Astrocyte (in vitro differentiated cells and primary cell): ENCODE data around the gene RPS6KA4.

Experiments
- CTCF ChIP-seq: IDR thresholded peaks from 2 replicates; pipeline ENCODE4 v1.5.1; 2011; ENCODE audit warnings: low read depth, mild to moderate bottlenecking, inconsistent platforms, low read length, moderate library complexity; ENCODE audit not compliant: insufficient read depth
- EZH2 ChIP-seq: IDR thresholded peaks from 2 replicates; pipeline ENCODE4 v1.6.1; 2012; ENCODE audit warnings: mild to moderate bottlenecking, low read length, inconsistent platforms; ENCODE audit not compliant: insufficient read depth

- TF ChIP-seq CTCF = no peak
- TF ChIP-seq EZH2 = no peak
Measured at GRCh38 chr11:64314146-64314804, 44.7 kb upstream of the RPS6KA4 start.
